NCI-H510A treated with DMSO at 0.1 percent for 48 hours (cell line): ENCODE data around the gene COL24A1.

ENCODE experiments used
- DNase-seq: peaks from one replicate; lab custom pipeline; 2025; lab: John Stamatoyannopoulos, UW

COL24A1 gene

DNA sequence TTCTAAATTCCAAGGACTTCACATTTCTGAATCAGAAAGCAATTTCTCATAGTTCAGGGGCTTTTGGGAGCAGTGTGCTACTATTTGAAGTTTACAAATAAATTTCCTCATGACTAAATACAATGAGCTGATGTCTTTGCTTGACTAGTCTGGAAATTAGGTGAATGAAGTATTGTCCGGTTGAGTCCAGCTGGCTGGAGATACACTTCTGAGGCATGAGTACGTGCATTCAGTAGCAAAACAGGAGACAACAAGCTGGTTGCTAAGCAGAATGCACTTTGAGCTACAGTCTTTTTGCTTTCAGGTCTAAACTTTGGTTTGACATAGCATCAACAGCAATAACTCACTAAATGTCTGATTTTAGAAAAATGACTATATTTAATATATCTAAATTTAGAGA lies 475.5 kb downstream of the COL24A1 start:
- no peak for DNase-seq
